A549 treated with Mapracorat at 1 μM for 4 hours (cell line): Measurements from ENCODE around the gene MAP4K5. TPM values are rescaled to one million over a fixed set of nuclear protein-coding genes. Genes with fewer than 3 reads are reported as not detected.

Experiments
- total RNA-seq: library from RNA; stranded (reverse); fragments of 200-300 nt; extraction: Qiagen RNA extraction; gene quantifications from 5 replicates; pipeline ENCODE4 v1.2.3, GENCODE V29; 2022

MAP4K5 gene
- 28.7 to 39.9 TPM (median 35.1 TPM) in 5 replicates for total RNA-seq

DNA sequence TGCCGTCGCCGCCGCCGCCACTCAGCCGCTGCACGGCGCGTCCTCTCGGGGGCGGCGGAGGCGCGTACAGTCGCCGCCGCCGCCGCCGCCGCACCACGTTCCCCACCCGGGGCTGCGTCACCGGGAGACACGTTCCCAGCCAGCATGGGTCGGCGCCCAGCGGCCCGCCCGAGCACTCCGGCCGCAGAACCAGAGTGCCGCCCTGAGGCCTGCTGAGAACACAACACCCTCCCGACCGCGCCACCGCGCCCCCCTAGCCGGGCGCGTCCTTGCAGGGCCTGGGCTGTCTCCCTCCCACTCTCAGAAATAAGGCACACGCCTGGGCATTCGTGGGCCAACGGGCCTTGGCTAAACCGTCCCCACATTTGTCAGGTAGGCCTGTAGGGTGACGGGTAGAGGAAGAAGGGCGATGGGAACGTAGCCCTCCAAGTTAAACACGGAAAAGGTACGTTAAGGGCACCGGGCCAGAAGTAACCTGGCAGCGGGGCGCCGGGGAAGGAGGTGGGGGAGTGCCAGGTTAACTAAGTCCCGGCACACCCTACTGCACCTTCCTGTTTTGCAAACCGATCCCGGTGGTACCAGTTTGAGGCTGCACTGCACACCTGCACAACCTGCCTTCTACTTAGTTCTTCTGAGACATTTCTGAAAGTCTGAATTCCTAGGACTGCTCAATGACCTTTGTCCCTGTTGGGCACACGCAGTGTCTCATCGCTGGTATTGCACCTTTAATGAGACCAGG, at the start of gene MAP4K5:
Gene MAP4K5, minus strand, starts transcription at position 68 of the 739 bp plus-strand sequence. CDS start 520 bp downstream, outside the sequence.

DNA sequence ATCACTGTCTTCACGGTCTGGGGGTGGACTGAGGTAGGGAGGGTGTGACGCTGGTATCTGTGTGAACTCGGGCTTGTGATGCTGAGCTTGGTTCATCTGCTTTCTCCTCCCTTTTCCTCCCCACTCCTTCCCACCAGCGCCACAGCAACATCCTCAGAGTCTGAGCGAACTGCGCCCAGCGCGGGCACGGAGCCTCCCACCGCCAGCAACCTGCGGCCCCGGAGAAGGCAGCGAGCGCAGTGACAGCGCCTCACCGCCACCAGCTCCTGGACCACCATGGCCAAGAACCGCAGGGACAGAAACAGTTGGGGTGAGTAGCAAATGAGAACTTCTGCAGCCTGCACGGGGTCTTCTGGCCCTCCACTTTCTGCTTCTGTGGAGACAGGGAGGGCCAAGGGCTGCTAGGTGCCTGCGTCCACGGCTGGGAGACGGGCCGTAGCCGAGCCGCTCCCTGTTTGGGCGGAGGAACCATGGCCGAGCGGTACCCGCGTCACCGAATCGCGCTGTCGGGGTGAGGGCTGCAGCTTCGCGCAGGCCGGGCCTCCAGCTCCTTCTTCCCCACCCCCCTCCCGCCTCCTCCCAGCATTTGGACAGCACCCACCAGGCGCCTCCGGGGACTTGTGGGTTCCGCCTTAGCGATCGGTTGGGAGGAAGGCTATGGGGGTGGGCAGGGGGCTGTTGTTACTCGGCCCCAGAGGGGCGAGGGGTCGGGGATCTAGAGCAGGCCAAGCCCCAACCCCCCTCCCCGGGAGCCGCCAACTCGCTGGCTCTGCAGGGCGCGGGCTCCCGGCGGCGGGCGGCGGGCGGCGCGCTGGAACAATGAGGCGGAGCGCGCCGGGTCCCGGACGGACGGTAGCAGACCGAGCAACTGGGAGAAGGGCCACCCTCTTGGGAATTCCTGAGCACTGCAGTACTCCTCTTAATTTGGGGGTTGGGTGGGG, 27.9 kb upstream of the MAP4K5 start, which contains the start of gene ATL1:
Gene ATL1, plus strand, starts transcription at position 156 of the 941 bp plus-strand sequence. Its CDS starts 121 bp downstream, at position 277.

DNA sequence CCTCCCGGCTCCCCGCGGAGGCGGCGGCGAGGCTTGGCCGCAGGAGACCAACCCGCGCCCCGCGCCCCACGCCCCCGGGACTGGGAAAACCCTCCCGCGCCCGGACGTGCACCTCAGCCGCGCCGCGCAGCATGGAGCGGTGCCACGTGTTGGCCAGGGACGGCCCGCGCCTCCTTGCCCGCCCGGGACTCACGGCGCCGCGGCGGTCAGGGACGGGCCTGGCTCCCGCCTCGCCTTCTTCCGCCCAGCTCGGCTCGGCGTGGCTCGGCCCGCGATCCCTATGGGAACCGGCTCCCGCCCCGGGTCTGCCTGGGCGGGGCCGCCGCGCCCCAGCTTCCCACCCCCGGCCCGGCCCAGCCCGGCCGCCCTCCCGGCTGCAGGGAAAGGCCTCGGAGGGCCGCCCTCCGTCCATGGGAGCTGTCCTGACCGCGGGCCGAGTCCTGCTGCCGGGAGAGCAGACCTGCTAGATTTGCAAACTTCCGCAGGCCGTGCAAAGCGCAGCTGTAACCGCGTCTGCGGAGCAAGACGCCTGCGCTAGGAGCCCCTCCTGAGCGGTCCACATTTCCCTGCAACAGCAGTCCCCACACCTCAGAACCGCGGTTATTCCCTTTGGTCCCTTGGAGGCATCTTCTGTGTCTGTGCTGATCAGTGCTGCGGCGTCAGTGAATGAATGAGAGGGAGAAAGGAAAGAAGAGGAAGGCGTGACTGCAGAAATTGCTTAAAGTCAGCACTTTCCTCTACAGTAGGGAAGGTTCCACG, 135.6 kb downstream of the MAP4K5 start, which contains the start of gene CDKL1:
Gene CDKL1, minus strand, starts transcription at position 251 of the 759 bp plus-strand sequence. CDS start 1,013 bp downstream, outside the sequence.

Other genes starting within 250 kb of the MAP4K5 start
- gene L2HGDH, start 220.3 kb downstream of the MAP4K5 start, total RNA-seq, result 8.0 to 12.2 TPM (median 9.8 TPM) in 5 replicates
- gene DMAC2L, start 220.2 kb downstream of the MAP4K5 start, total RNA-seq, result 10.9 to 14.7 TPM (median 14.2 TPM) in 5 replicates
- 6.4 to 16.7 TPM (median 7.9 TPM) in 5 replicates for gene CDKL1, start 135.7 kb downstream of the MAP4K5 start, total RNA-seq
- gene ATL1, start 27.6 kb upstream of the MAP4K5 start, total RNA-seq, result 4.9 to 6.3 TPM (median 5.4 TPM) in 5 replicates
- gene SAV1, start 135.7 kb upstream of the MAP4K5 start, total RNA-seq, result 25.6 to 32.1 TPM (median 28.6 TPM) in 5 replicates